Neural progenitor cell (in vitro differentiated cells): Measurements from ENCODE around the gene CDCP1. TPM values are rescaled to one million over a fixed set of nuclear protein-coding genes. Genes with fewer than 3 reads are reported as not detected.

Experiments used
- DNase-seq: peaks from one replicate; pipeline ENCODE4 v3.0.0-alpha.2; 2016; ENCODE audit warnings: low spot score
- H2AFZ ChIP-seq: fragments of 200-600 bp; sonication (generic); replicated peaks from 2 replicates; pipeline ENCODE4 v1.6.1; 2016; ENCODE audit warnings: antibody characterized with exemption
- H3F3A ChIP-seq: fragments of 200-600 bp; sonication (generic); 2 replicates; pipeline ENCODE4 v1.6.1; 2016; ENCODE audit warnings: antibody characterized with exemption, low read depth
- H3K27ac ChIP-seq: fragments of 200-600 bp; sonication (generic); 2 replicates; pipeline ENCODE4 v1.5.1; 2016; ENCODE audit warnings: mild to moderate bottlenecking
- H3K27me3 ChIP-seq: fragments of 200-600 bp; sonication (generic); 2 replicates; pipeline ENCODE4 v1.6.1; 2016; ENCODE audit warnings: mild to moderate bottlenecking, moderate library complexity
- H3K36me3 ChIP-seq: fragments of 200-600 bp; sonication (generic); 2 replicates; pipeline ENCODE4 v1.5.1; 2016
- H3K4me1 ChIP-seq: fragments of 200-600 bp; sonication (generic); 2 replicates; pipeline ENCODE4 v1.6.1; 2016; ENCODE audit warnings: mixed run types
- H3K4me2 ChIP-seq: fragments of 200-600 bp; sonication (generic); 2 replicates; pipeline ENCODE4 v1.6.1; 2016
- H3K4me3 ChIP-seq: fragments of 200-600 bp; sonication (generic); 2 replicates; pipeline ENCODE4 v1.5.1; 2016
- H3K79me2 ChIP-seq: fragments of 200-600 bp; sonication (generic); 2 replicates; pipeline ENCODE4 v1.6.1; 2016; ENCODE audit warnings: low read depth
- H3K9ac ChIP-seq: fragments of 200-600 bp; sonication (generic); 2 replicates; pipeline ENCODE4 v1.6.1; 2016
- H3K9me3 ChIP-seq: fragments of 200-600 bp; sonication (generic); 2 replicates; pipeline ENCODE4 v1.5.1; 2016; ENCODE audit warnings: low read depth
- H4K20me1 ChIP-seq: fragments of 200-600 bp; sonication (generic); 2 replicates; pipeline ENCODE4 v1.6.1; 2016; ENCODE audit warnings: low read depth
- H3K27ac Mint-ChIP-seq: 3 replicates; pipeline ENCODE4 v1.8.0; 2021; ENCODE audit warnings: mixed read lengths
- H3K27me3 Mint-ChIP-seq: 2 replicates; pipeline ENCODE4 v1.8.0; 2022; ENCODE audit warnings: low read depth, mild to moderate bottlenecking, inconsistent platforms, moderate library complexity, mixed read lengths; ENCODE audit not compliant: insufficient read depth
- H3K36me3 Mint-ChIP-seq: 3 replicates; pipeline ENCODE4 v1.8.0; 2021; ENCODE audit warnings: mixed read lengths
- H3K4me1 Mint-ChIP-seq: 3 replicates; pipeline ENCODE4 v1.8.0; 2021; ENCODE audit warnings: mixed read lengths
- H3K4me3 Mint-ChIP-seq: 3 replicates; pipeline ENCODE4 v1.8.0; 2021; ENCODE audit warnings: mild to moderate bottlenecking, moderate library complexity, mixed read lengths
- H3K9me3 Mint-ChIP-seq: 3 replicates; pipeline ENCODE4 v1.8.0; 2020; ENCODE audit warnings: mixed read lengths
- EZH2 ChIP-seq: fragments of 200-600 bp; sonication (generic); IDR thresholded peaks from 2 replicates; pipeline ENCODE4 v1.6.1; 2017; ENCODE audit warnings: antibody characterized with exemption, mild to moderate bottlenecking, moderate library complexity
- EZH2phosphoT487 ChIP-seq: fragments of 200-600 bp; sonication (generic); IDR thresholded peaks from 2 replicates; pipeline ENCODE4 v1.6.1; 2017; ENCODE audit warnings: antibody characterized with exemption
- total RNA-seq: library from RNA; depleted of rRNA; stranded (reverse); fragments of >200 nt; gene quantifications from 2 replicates; pipeline ENCODE4 v1.2.3, GENCODE V29; 2015; ENCODE audit warnings: low replicate concordance
- TF ChIP-seq, protein P1 (sequence below): fragments of 200-600 bp; sonication (generic); IDR thresholded peaks from 2 replicates; pipeline ENCODE4 v1.5.1; 2017; ENCODE audit warnings: antibody characterized with exemption, mild to moderate bottlenecking

CDCP1 gene
- total RNA-seq, 1 donor from 2014 or later = 0.24 TPM

DNA sequence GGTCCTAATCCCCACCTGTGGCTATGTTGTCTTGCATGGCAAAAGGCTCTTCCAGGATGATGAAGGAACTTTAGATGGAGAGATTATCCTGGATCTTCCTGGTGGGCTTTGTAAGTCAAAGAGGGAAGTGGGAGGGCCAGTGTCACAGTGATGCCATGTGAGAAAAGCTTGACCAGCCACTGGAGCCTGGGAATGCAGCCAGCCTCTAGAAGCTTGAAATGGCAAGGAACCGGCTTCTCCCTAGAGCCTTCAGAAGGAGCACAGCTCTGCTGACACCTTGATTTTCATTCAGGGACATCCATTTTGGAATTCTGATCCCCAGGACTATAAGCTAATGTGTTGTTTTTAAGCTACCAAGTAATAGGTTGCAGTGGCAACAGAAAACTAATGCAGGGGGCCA, 61.8 kb downstream of the CDCP1 start:
- Histone ChIP-seq H3F3A (no peaks in the 10 kb centered on the region), H4K20me1 (no peaks in the 10 kb centered on the region), H3K27ac (no peak overlapping the region), H3K9ac (no peak overlapping the region), H3K9me3 (no peaks in the 10 kb centered on the region), H3K4me3 (no peak overlapping the region), H2AFZ (no peak overlapping the region), H3K4me2 (no peak overlapping the region), H3K27me3 (no peaks in the 10 kb centered on the region), H3K36me3 (no peaks in the 10 kb centered on the region), H3K79me2 (no peaks in the 10 kb centered on the region), H3K4me1 (peaks cover 11% of the 10 kb centered on the region)
- H3K27ac Mint-ChIP-seq = no peak overlapping the region
- TF ChIP-seq EZH2phosphoT487 (no peak), EZH2 (no peak)
- TF ChIP-seq, protein P1, sequence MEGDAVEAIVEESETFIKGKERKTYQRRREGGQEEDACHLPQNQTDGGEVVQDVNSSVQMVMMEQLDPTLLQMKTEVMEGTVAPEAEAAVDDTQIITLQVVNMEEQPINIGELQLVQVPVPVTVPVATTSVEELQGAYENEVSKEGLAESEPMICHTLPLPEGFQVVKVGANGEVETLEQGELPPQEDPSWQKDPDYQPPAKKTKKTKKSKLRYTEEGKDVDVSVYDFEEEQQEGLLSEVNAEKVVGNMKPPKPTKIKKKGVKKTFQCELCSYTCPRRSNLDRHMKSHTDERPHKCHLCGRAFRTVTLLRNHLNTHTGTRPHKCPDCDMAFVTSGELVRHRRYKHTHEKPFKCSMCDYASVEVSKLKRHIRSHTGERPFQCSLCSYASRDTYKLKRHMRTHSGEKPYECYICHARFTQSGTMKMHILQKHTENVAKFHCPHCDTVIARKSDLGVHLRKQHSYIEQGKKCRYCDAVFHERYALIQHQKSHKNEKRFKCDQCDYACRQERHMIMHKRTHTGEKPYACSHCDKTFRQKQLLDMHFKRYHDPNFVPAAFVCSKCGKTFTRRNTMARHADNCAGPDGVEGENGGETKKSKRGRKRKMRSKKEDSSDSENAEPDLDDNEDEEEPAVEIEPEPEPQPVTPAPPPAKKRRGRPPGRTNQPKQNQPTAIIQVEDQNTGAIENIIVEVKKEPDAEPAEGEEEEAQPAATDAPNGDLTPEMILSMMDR = no peak
- H3K36me3 Mint-ChIP-seq = no peaks in the 10 kb centered on the region
- peaks cover 10% of the 10 kb centered on the region for H3K27me3 Mint-ChIP-seq
- H3K4me3 Mint-ChIP-seq = no peak overlapping the region
- no peak for DNase-seq
- no peaks in the 10 kb centered on the region for H3K9me3 Mint-ChIP-seq
- H3K4me1 Mint-ChIP-seq = peaks cover 2% of the 10 kb centered on the region

DNA sequence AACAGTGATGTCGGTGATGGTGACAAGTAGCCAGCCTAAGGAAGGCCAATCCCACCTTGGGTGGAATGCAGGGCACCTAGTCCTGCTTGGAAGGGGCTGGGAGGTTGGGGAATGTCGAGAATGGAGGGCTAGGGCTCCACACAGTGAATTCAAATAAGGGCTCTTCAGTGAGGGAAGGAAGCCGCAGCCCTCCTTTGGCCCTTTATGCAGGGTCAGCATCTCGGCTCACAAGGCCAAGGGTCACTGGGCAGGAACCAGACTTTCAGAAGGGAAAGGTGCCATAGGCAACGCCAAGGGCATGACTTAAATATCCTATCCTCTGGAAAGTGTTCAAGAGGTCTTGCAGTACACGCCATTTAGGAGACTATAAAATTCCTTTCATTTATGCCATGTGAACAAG, 63.2 kb downstream of the CDCP1 start:
- Histone ChIP-seq H4K20me1 (no peaks in the 10 kb centered on the region), H2AFZ (no peak overlapping the region), H3K4me1 (peaks cover 11% of the 10 kb centered on the region), H3K9ac (no peak overlapping the region), H3K36me3 (no peaks in the 10 kb centered on the region), H3K27ac (no peak overlapping the region), H3K9me3 (no peaks in the 10 kb centered on the region), H3K27me3 (no peaks in the 10 kb centered on the region), H3K79me2 (no peaks in the 10 kb centered on the region), H3F3A (no peaks in the 10 kb centered on the region), H3K4me3 (no peak overlapping the region), H3K4me2 (no peak overlapping the region)
- Mint-ChIP-seq H3K36me3 (no peaks in the 10 kb centered on the region), H3K4me3 (no peak overlapping the region), H3K27me3 (peaks cover 8% of the 10 kb centered on the region), H3K9me3 (no peaks in the 10 kb centered on the region), H3K27ac (no peak overlapping the region), H3K4me1 (peaks cover 2% of the 10 kb centered on the region)
- DNase-seq = no peak
- TF ChIP-seq, protein P1 = no peak
- TF ChIP-seq EZH2 (no peak), EZH2phosphoT487 (no peak)

DNA sequence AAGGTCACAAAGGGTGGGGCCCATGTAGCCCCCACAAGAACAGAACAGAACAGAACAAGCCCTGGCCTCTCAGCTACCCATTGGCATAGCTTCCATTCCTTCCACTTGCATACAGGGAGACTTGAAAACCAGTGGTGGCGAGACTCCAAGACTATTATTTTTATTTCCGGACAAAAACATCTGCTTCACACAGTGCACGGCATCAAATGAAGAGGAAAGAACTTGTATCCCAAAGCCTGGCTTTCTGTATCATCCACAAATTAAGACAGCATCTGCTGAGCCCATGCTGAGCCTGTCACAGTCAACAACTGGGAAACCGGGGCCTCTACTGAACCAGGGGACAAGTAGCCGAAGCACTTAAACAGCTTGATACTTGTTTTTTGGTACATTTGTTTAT, 64.0 kb downstream of the CDCP1 start:
- Histone ChIP-seq H3K9ac (no peak overlapping the region), H3K4me3 (no peak overlapping the region), H3K9me3 (no peaks in the 10 kb centered on the region), H3K36me3 (no peaks in the 10 kb centered on the region), H3K27ac (no peak overlapping the region), H2AFZ (no peak overlapping the region), H3F3A (no peaks in the 10 kb centered on the region), H3K4me1 (peaks cover 11% of the 10 kb centered on the region), H4K20me1 (no peaks in the 10 kb centered on the region), H3K4me2 (no peak overlapping the region), H3K27me3 (no peaks in the 10 kb centered on the region), H3K79me2 (no peaks in the 10 kb centered on the region)
- Mint-ChIP-seq H3K27me3 (peaks cover 7% of the 10 kb centered on the region), H3K9me3 (no peaks in the 10 kb centered on the region), H3K4me3 (no peak overlapping the region), H3K27ac (peak overlapping the region; percentile 60), H3K36me3 (no peaks in the 10 kb centered on the region), H3K4me1 (peaks cover 2% of the 10 kb centered on the region)
- DNase-seq = no peak
- TF ChIP-seq, protein P1 = no peak
- TF ChIP-seq EZH2phosphoT487 (no peak), EZH2 (no peak)
